ENCODE results near the gene CBX7. TPM values are rescaled to one million over a fixed set of nuclear protein-coding genes. Genes with fewer than 3 reads are reported as not detected.

The CBX7 gene
- total RNA-seq, 1 experiment from 2014 or later = 3.7 TPM

DNA sequence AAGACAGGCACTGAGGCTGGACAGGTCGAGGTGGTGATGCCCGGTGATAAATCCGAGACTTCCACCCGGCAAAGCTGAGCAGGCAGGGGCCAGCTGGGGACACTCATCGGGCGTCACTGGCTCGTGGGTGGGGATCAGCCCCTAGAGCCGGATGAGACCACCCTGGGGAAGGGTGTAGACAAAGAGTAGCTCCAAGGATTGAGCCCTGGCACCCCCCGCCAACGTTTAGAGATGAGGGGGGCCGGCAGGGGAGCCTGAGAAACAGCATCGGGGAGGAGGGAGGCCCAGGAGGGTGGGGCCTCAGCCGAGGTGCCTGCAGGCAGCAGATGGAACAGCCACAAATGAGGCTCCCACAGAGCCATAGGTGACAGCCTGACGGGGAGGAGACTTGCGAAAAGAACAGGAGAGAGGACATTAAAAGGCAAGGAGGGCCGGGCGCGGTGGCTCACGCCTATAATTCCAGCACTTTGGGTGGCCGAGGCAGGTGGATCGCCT, 27.4 kb upstream of the CBX7 start:
- Histone ChIP-seq H4K5ac (ENCODE audit: insufficient read length, low read depth, low read length) (no peak overlapping the region), H3K79me2 (ENCODE audit: insufficient read depth, low read length) (no peaks in the 10 kb centered on the region), H2BK20ac (ENCODE audit: low read depth, low read length, poor library complexity, severe bottlenecking) (no peak overlapping the region), H3K9ac (ENCODE audit: extremely low read depth, insufficient read length, low read length) (no peak overlapping the region), H2AK5ac (ENCODE audit: insufficient read length, low read length) (no peak overlapping the region), H2AFZ (ENCODE audit: low read length) (no peak overlapping the region), H3K23ac (ENCODE audit: insufficient read length, low read depth, low read length) (no peak overlapping the region), H2BK15ac (ENCODE audit: low read depth, low read length) (no peak overlapping the region), H3K27me3 (ENCODE audit: insufficient read depth, low read length) (no peaks in the 10 kb centered on the region), H4K8ac (replicated peaks; ENCODE audit: insufficient read length, low read depth, low read length) (no peak overlapping the region), H3T11ph (ENCODE audit: low read length) (no peak overlapping the region), H4K91ac (ENCODE audit: insufficient read length, low read depth, low read length) (no peak overlapping the region), H3K4me2 (ENCODE audit: insufficient read depth, insufficient read length, low read length) (no peak overlapping the region), H3K14ac (ENCODE audit: insufficient read depth, low read length) (no peak overlapping the region; the same call in 1 of the 2 replicates), H2BK12ac (ENCODE audit: insufficient read length, low read depth, low read length) (no peak overlapping the region), H3K4me1 (ENCODE audit: insufficient read depth, low read length) (peaks cover 8% of the 10 kb centered on the region; the same call in 1 of the 2 replicates), H3K27ac (ENCODE audit: insufficient read length, low read depth, low read length) (no peak overlapping the region), H3K4ac (ENCODE audit: low read depth, low read length) (no peak overlapping the region), H2BK120ac (ENCODE audit: low read depth, low read length, poor library complexity, severe bottlenecking) (no peak overlapping the region), H3K56ac (ENCODE audit: insufficient read length, low read depth, low read length) (no peak overlapping the region), H4K20me1 (ENCODE audit: control insufficient read depth, insufficient read depth, insufficient read length) (peaks cover 3% of the 10 kb centered on the region), H3K9me3 (ENCODE audit: control insufficient read depth, low read depth, low read length) (no peaks in the 10 kb centered on the region), H2BK5ac (ENCODE audit: insufficient read length, low read length) (no peak overlapping the region), H3K79me1 (ENCODE audit: insufficient read depth, low read depth, low read length, poor library complexity, severe bottlenecking) (no peaks in the 10 kb centered on the region), H3K18ac (ENCODE audit: insufficient read length, low read depth, low read length) (no peak overlapping the region), H3K23me2 (ENCODE audit: insufficient read length, low read depth, low read length, poor library complexity, severe bottlenecking) (no peaks in the 10 kb centered on the region)
- DNase-seq = peak; percentile 76
- Mint-ChIP-seq H3K27ac (peak overlapping the region; percentile 88 to 97 (median 94)), H3K36me3 (ENCODE audit: insufficient read depth in 1 of 3, low read depth in 3 of 3) (peaks cover 0 to 6% (median 2%) of the 10 kb centered on the region in 3 experiments; a peak in 2 of 7 replicates), H3K4me3 (no peak overlapping the region; a peak in 1 of 5 replicates), H3K4me1 (peaks cover 44 to 75% of the 10 kb centered on the region in 2 experiments), H3K9me3 (peaks cover 0 to 4% of the 10 kb centered on the region in 2 experiments; a peak in 2 of 5 replicates), H3K27me3 (ENCODE audit: low read depth) (no peaks in the 10 kb centered on the region; the same call in 1 of the 2 replicates)
- TF ChIP-seq, protein P1, sequence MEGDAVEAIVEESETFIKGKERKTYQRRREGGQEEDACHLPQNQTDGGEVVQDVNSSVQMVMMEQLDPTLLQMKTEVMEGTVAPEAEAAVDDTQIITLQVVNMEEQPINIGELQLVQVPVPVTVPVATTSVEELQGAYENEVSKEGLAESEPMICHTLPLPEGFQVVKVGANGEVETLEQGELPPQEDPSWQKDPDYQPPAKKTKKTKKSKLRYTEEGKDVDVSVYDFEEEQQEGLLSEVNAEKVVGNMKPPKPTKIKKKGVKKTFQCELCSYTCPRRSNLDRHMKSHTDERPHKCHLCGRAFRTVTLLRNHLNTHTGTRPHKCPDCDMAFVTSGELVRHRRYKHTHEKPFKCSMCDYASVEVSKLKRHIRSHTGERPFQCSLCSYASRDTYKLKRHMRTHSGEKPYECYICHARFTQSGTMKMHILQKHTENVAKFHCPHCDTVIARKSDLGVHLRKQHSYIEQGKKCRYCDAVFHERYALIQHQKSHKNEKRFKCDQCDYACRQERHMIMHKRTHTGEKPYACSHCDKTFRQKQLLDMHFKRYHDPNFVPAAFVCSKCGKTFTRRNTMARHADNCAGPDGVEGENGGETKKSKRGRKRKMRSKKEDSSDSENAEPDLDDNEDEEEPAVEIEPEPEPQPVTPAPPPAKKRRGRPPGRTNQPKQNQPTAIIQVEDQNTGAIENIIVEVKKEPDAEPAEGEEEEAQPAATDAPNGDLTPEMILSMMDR (conservative IDR thresholded peaks at IDR 0.05) = no peak
- no CpG with 5 or more reads among the region's 21 CpGs for WGBS (ENCODE audit: extremely low coverage, insufficient read length, low lambda C conversion rate)

Measured in H9 (cell line).